AG04450 (cell line): ENCODE measurements around the gene LSAMP. TPM values are rescaled to one million over a fixed set of nuclear protein-coding genes. Genes with fewer than 3 reads are reported as not detected.
A peak's percentile ranks its signal among the peaks of the same experiment; 100 is the strongest.

Source experiments
- CTCF ChIA-PET: fragments of 300-600, 350-600 bp; formaldehyde crosslinking; extraction: SDS; loops from one replicate; lab custom pipeline; 2022; ENCODE audit warnings: antibody characterized with exemption, inconsistent platforms; lab: Charles Lee
- POLR2A ChIA-PET: fragments of 350-600 bp; formaldehyde crosslinking; extraction: SDS; loops from one replicate; lab custom pipeline; 2021; ENCODE audit warnings: antibody characterized with exemption, inconsistent platforms; lab: Yijun Ruan, JAX
- DNase-seq: peaks from one replicate; pipeline ENCODE4 v3.0.0-alpha.2; 2011; ENCODE audit warnings: low read depth, low spot score
- H3K27ac ChIP-seq: one replicate; pipeline ENCODE4 v1.5.1; 2012; ENCODE audit warnings: low read depth, low read length, control low read depth
- H3K27me3 ChIP-seq: one replicate; pipeline ENCODE4 v1.6.0; 2012; ENCODE audit warnings: low read length; ENCODE audit not compliant: control insufficient read depth, insufficient read depth
- H3K4me3 ChIP-seq: 2 replicates; pipeline ENCODE4 v1.5.1; 2011; ENCODE audit warnings: mild to moderate bottlenecking, low read depth, low read length, control low read depth
- H3K9me3 ChIP-seq: 2 replicates; pipeline ENCODE4 v1.5.1; 2012; ENCODE audit warnings: low read length; ENCODE audit not compliant: control insufficient read depth, insufficient read depth
- CTCF ChIP-seq: IDR thresholded peaks from 2 replicates; pipeline ENCODE4 v1.5.1; 2011; ENCODE audit warnings: low read depth, low read length, control low read depth, inconsistent platforms
- polyA plus RNA-seq: library from polyadenylated mRNA; depleted of rRNA; stranded (reverse); fragments of >200 nt; gene quantifications from 2 replicates; pipeline ENCODE4 v1.2.3, GENCODE V29; 2011

LSAMP gene
- polyA plus RNA-seq, 1 experiment = 25.1 TPM

DNA sequence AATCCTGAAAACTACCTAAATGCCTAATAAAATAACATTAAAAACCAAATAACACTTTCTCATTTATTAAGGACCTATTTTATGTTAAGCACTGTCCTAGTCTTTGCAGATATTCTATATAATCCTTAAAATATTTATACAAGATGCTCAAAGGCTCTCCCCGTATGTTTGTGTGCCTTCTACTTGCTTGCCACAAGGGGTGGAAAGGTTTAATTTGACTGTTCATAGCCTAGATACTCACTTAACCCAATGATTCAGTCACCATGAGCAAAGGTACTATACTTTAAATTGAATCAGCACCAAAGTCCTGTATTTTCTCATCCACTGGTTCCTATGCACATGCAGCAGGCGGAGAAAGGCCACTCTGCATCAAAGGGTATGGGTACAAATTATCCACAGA lies 32.0 kb downstream of the LSAMP start:
- no peaks in the 10 kb centered on the region for H3K9me3 ChIP-seq
- ChIA-PET POLR2A (no interaction called here), CTCF (no interaction called here)
- no peaks in the 10 kb centered on the region for H3K27me3 ChIP-seq
- no peak for TF ChIP-seq CTCF
- H3K27ac ChIP-seq = no peak overlapping the region
- H3K4me3 ChIP-seq = no peak overlapping the region
- DNase-seq = no peak

- Histone ChIP-seq H3K4me3 (no peak overlapping the region), H3K27ac (no peak overlapping the region), H3K9me3 (no peaks in the 10 kb centered on the region), H3K27me3 (no peaks in the 10 kb centered on the region)
- TF ChIP-seq CTCF = no peak
- CTCF ChIA-PET = no interaction called here
- POLR2A ChIA-PET = no interaction called here
- DNase-seq = no peak
These were observed 36.8 kb downstream of the LSAMP start for GRCh38 chr3:116408473-116408872.

GRCh38 chr3:116405231-116405630 lies 40.1 kb downstream of the LSAMP start:
- H3K4me3 ChIP-seq = no peak overlapping the region
- H3K9me3 ChIP-seq = no peaks in the 10 kb centered on the region
- ChIA-PET POLR2A (no interaction called here), CTCF (no interaction called here)
- TF ChIP-seq CTCF = no peak
- H3K27ac ChIP-seq = no peak overlapping the region
- H3K27me3 ChIP-seq = no peaks in the 10 kb centered on the region
- no peak for DNase-seq

GRCh38 chr3:116399701-116400226 lies 45.5 kb downstream of the LSAMP start:
- Histone ChIP-seq H3K27ac (no peak overlapping the region), H3K27me3 (no peaks in the 10 kb centered on the region), H3K4me3 (no peak overlapping the region), H3K9me3 (no peaks in the 10 kb centered on the region)
- ChIA-PET CTCF (no interaction called here), POLR2A (no interaction called here)
- DNase-seq = peak; percentile 8
- TF ChIP-seq CTCF = no peak

DNA sequence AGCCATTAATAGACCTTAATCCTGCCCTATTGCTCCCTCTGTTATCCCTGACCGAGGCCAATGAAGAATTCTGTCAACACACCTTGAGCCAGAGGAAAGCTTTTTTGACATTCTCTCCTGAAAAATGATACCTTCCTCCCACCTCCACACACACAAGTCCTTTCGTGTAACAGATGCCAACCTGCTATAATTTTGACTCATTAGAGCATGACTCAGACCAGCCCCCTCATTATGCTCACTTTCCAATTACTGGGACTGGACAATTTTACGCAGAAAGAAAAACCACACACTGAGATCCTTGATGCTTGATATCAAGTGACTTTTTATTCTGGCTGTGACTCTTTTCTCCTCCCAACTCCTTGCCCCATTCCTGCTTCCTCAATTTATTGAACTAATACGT lies 50.9 kb downstream of the LSAMP start:
- no peak for TF ChIP-seq CTCF
- ChIA-PET CTCF (no interaction called here), POLR2A (no interaction called here)
- Histone ChIP-seq H3K4me3 (no peak overlapping the region), H3K9me3 (peaks cover 24% of the 10 kb centered on the region), H3K27me3 (no peaks in the 10 kb centered on the region), H3K27ac (no peak overlapping the region)
- no peak for DNase-seq
